Adrenal gland (tissue), 5 donors: ENCODE data around the gene CD8A.

Source experiments
- POLR2A ChIP-seq, 2 donors: fragments of 450-650 bp; IDR thresholded peaks; one replicate each; pipeline ENCODE4 v1.6.1; 2017; ENCODE audit warnings: antibody characterized with exemption in 2 of 2, mild to moderate bottlenecking in 2 of 2, moderate library complexity in 1 of 2
- TF ChIP-seq, protein P1 (sequence below), 6 experiments: fragments of 450-650 bp in 4 of 6; fragments of 200-600 bp in 2 of 6; sonication (generic) in 1 of 6; IDR thresholded peaks; 1 replicate in 5 of 6; 2 replicates in 1 of 6; pipeline versions ENCODE4 v1.5.1 to v1.8.0; 2016 to 2021; ENCODE audit warnings: antibody characterized with exemption in 6 of 6, mild to moderate bottlenecking in 2 of 6, moderate library complexity in 1 of 6
- donor health status: DM: no; HTN: no; CAD: no.

DNA sequence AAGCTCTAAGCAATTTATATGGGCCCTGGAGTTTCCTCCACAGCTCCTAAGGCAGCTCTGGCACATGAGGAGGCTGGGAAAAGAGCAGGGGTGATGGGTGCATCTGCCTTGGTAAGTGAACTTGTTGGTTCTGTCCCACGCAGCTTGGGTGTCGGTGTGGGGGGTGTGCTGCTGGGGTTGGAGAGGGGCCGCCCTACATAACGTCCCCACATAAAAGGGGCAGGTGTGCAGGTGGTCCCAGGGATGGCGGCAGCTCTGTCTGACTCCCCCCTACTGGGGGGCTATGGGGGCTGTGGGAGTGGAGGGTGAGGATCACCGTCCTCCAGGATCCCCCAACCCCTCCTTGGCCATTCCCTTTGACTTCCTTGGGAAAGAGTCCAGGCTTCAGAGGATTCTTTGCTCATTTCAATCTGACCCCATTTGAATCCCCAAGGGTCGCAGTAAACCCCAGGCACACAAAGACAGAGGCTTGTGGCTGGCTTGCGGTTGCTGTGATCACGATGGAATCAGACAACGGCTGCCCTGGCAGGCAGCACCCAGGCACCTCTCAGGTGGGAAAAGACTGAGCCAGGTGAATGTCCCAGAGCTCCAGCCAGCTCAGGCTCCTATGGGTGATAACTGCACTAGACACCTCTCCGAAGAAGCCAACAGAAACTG lies 34.5 kb upstream of the CD8A start:
- TF ChIP-seq, protein P1, sequence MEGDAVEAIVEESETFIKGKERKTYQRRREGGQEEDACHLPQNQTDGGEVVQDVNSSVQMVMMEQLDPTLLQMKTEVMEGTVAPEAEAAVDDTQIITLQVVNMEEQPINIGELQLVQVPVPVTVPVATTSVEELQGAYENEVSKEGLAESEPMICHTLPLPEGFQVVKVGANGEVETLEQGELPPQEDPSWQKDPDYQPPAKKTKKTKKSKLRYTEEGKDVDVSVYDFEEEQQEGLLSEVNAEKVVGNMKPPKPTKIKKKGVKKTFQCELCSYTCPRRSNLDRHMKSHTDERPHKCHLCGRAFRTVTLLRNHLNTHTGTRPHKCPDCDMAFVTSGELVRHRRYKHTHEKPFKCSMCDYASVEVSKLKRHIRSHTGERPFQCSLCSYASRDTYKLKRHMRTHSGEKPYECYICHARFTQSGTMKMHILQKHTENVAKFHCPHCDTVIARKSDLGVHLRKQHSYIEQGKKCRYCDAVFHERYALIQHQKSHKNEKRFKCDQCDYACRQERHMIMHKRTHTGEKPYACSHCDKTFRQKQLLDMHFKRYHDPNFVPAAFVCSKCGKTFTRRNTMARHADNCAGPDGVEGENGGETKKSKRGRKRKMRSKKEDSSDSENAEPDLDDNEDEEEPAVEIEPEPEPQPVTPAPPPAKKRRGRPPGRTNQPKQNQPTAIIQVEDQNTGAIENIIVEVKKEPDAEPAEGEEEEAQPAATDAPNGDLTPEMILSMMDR (IDR thresholded peaks at IDR 0.05), result no peak
- no peak for TF ChIP-seq POLR2A (IDR thresholded peaks at IDR 0.05)
